Measurements from ENCODE around the gene PRKG1. TPM values are rescaled to one million over a fixed set of nuclear protein-coding genes. Genes with fewer than 3 reads are reported as not detected.

PRKG1 gene
- total RNA-seq, 2 experiments from 2014 or later: not detected

DNA sequence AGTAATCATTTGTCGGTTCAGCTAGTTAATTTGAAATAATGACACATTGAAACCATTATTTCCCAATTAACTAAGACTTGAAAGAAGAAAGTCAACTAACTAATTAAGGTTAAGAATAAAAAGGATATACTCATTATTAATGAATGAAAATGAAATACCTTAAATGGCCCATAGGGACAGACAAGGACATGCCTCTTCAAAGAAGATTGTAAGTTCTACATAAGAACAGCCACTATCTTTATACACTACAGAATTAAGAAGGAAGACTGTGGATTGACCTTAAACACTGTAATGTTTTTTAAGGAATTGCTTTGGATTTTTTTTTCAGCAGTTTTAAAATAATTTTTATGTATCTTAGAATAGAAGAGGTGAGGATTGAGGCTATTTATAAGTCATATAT lies 564.5 kb downstream of the PRKG1 start:
- H3K4me3 Mint-ChIP-seq: no peak overlapping the region
- no peaks in the 10 kb centered on the region for H3K36me3 Mint-ChIP-seq
- no peaks in the 10 kb centered on the region for H3K4me1 Mint-ChIP-seq
- H3K9me3 Mint-ChIP-seq (ENCODE audit: low read depth): no peaks in the 10 kb centered on the region
- CTCF ChIA-PET: no interaction called here
- H3K27ac Mint-ChIP-seq: no peak overlapping the region
- no peak for ATAC-seq
- peaks cover 7% of the 10 kb centered on the region for H3K27me3 Mint-ChIP-seq
- no peak for DNase-seq

DNA sequence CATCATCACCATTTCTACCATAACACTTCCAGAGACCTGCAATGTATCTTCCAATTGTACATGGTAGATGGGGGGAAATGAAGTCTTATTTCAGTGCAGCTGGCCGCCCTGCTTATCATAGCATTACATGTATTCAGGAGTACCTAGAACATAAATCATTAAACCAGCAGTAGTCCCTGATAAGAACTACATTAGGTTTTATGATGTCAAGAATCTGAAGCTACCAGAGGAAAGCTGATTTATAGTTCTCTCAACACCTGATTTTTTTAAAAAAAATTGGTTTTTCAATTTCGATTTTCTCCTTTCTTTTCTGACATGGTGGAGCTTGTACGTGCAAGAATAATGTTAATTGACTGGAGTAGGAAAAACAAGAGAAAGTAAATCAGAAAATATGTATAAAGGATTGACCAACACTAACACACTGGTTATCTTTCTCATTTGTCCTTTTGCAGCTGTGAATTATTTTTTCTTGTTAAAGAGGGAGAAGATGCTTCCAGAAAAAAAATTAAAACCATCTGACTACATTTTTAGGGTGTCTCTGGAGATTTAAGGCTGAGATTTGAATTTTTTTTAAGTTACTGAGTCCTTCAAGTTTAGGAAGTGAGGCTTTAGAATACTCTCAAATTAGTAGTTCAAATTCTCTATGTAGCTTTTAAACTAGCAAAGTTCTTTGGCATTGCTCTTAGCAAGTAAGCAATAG lies 566.0 kb downstream of the PRKG1 start:
- CTCF ChIA-PET: no interaction called here
- H3K4me1 Mint-ChIP-seq: no peaks in the 10 kb centered on the region
- no peaks in the 10 kb centered on the region for H3K9me3 Mint-ChIP-seq (ENCODE audit: low read depth)
- no peak overlapping the region for H3K4me3 Mint-ChIP-seq
- H3K36me3 Mint-ChIP-seq: no peaks in the 10 kb centered on the region
- peaks cover 6% of the 10 kb centered on the region for H3K27me3 Mint-ChIP-seq
- ATAC-seq: no peak
- no peak for DNase-seq
- H3K27ac Mint-ChIP-seq: no peak overlapping the region

DNA sequence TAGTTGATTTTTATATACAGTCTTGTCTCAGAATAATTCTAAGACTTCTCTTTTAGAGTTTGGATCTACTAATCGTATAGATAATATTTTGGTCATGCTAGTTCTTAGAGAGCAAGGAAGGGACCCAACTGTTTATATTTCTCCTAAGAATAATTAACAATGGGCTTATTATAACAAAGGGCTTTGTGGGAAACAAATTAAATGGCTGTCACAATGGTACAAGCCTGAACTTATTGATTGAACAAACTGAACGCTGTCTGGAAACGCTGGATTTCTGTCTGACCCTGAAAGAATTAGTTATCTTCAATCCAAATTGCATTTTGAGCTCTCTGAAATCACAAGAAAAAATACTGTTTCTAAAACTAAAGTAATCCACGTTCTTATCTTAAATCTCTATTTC lies 568.3 kb downstream of the PRKG1 start:
- H3K4me3 Mint-ChIP-seq: no peak overlapping the region
- H3K27ac Mint-ChIP-seq: no peak overlapping the region
- no peaks in the 10 kb centered on the region for H3K9me3 Mint-ChIP-seq (ENCODE audit: low read depth)
- no peak for ATAC-seq
- CTCF ChIA-PET: no interaction called here
- no peak for DNase-seq
- H3K36me3 Mint-ChIP-seq: no peaks in the 10 kb centered on the region
- peaks cover 6% of the 10 kb centered on the region for H3K27me3 Mint-ChIP-seq
- H3K4me1 Mint-ChIP-seq: no peaks in the 10 kb centered on the region

DNA sequence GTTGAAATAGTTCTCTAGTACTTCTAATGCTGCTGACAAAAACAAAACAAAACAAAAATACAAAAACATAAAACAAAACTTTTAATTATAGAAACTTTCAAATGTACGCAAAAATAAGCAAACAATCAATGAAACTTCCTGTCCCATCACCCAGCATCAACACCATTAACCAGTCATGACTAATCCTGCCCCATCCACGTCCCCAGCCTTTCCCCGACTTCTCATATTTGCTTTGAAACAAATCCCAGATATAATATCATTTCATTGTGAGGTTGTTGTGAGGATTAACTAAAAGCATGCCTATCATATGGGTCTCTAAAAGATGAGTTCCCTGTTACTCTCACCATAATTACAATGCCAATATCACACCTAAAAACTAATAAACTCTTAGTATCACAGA lies 569.4 kb downstream of the PRKG1 start:
- CTCF ChIA-PET: no interaction called here
- Mint-ChIP-seq H3K27me3 (peaks cover 6% of the 10 kb centered on the region), H3K27ac (no peak overlapping the region), H3K4me1 (no peaks in the 10 kb centered on the region), H3K36me3 (no peaks in the 10 kb centered on the region), H3K9me3 (ENCODE audit: low read depth) (no peaks in the 10 kb centered on the region), H3K4me3 (no peak overlapping the region)
- ATAC-seq (no peak), DNase-seq (no peak)

DNA sequence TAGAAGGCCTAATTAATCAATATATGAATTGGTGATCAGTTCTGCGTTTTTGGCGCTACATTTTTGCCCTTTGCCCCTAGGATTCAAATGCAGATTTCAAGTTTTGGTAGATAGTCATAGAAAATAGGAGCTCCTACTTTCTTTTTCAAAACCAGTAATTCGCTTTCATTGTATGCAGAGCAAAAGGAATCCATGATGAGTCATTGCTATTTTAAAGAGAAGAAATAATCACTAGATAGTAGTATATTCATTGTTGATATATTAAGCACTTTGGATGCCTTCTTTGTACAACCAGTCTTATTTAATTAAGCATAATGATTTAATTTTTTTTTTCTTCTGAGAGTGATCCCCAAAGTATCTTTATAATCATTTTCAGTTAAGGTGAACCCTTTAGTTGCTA lies 574.8 kb downstream of the PRKG1 start:
- H3K27me3 Mint-ChIP-seq: peaks cover 5% of the 10 kb centered on the region
- CTCF ChIA-PET: no interaction called here
- ATAC-seq (no peak), DNase-seq (no peak)
- H3K4me1 Mint-ChIP-seq: no peaks in the 10 kb centered on the region
- H3K9me3 Mint-ChIP-seq (ENCODE audit: low read depth): no peaks in the 10 kb centered on the region
- no peak overlapping the region for H3K27ac Mint-ChIP-seq
- H3K36me3 Mint-ChIP-seq: no peaks in the 10 kb centered on the region
- H3K4me3 Mint-ChIP-seq: no peak overlapping the region

DNA sequence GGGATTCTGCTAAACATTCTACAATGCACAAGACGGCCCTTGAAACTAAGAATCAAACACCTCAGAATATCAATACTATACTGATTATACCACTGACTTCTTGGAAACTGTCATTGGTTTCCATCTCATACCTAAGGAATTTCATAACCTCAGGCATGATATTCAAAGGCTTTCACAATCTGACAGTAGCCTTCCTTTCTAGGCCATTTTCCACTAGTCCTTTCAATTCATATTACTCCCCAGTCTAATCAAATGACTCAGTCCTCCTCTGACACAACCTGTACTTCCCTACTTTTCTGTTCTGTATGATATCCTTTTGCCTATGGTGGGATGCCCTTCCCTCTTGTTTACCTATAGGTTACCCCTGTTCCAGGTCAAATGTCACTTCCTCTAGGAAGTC lies 576.8 kb downstream of the PRKG1 start:
- Mint-ChIP-seq H3K9me3 (ENCODE audit: low read depth) (no peaks in the 10 kb centered on the region), H3K4me1 (no peaks in the 10 kb centered on the region), H3K4me3 (no peak overlapping the region), H3K27ac (no peak overlapping the region), H3K36me3 (no peaks in the 10 kb centered on the region), H3K27me3 (peaks cover 7% of the 10 kb centered on the region)
- DNase-seq (no peak), ATAC-seq (no peak)
- CTCF ChIA-PET: no interaction called here

DNA sequence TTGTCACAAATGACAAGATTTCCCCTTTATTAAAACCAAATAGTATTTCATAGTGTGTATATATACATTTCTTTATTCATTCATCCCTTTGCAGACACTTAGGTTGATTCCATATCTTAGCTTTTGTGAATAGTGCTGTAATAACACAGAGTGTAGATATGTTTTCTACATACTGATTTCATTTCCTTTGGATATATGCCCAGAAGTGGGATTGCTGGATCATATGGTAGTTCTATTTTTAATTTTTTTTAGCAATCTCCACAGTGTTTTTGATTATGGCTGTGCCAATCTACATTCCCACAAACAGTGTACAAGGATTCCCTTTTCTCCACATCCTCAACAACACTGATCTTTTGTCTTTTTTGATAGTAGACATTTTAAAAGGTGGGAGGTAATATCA lies 578.7 kb downstream of the PRKG1 start:
- Mint-ChIP-seq H3K9me3 (ENCODE audit: low read depth) (no peaks in the 10 kb centered on the region), H3K4me1 (no peaks in the 10 kb centered on the region), H3K27me3 (peaks cover 9% of the 10 kb centered on the region), H3K4me3 (no peak overlapping the region), H3K27ac (no peak overlapping the region), H3K36me3 (no peaks in the 10 kb centered on the region)
- ATAC-seq (no peak), DNase-seq (no peak)
- CTCF ChIA-PET: no interaction called here

DNA sequence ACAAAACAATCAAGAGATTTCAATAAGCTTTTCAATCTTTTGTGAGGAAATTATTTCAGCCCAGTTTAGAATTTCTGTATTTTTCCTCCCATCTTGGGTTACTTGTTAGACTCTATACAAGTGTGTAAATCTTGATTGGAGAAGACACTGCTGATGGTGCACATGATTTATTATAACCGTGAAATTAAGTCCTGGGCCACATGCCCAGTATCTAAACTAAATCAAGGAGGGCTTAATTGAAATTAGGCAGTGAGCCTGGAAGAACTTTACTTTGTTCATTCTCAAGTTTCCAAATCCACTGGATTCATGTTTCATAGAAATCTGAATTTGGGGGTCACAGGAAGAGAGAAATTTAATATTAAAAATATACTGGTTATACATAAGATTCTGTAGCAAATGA lies 580.6 kb downstream of the PRKG1 start:
- ATAC-seq (no peak), DNase-seq (no peak)
- CTCF ChIA-PET: no interaction called here
- no peak overlapping the region for H3K4me3 Mint-ChIP-seq
- no peak overlapping the region for H3K27ac Mint-ChIP-seq
- no peaks in the 10 kb centered on the region for H3K4me1 Mint-ChIP-seq
- peaks cover 15% of the 10 kb centered on the region for H3K27me3 Mint-ChIP-seq
- no peaks in the 10 kb centered on the region for H3K9me3 Mint-ChIP-seq (ENCODE audit: low read depth)
- H3K36me3 Mint-ChIP-seq: no peaks in the 10 kb centered on the region

DNA sequence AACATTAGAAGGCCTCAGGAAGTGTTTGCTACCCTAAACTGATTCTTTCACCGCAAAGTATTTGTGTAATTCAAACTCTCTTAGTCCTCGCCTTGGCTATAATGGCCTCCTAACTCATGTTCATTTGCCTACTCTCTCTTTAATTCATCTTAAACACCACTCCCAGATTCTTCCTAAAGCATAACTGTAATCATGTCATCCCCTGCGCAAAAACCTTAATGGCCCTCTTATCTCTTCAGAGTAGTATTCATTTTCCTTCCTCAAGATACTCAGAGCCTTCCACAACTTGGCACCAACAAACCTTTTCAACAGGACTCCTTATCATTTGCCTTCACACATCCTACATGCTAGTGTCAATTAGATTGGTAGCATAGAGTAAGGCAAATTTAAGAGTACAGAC lies 582.2 kb downstream of the PRKG1 start:
- no peaks in the 10 kb centered on the region for H3K4me1 Mint-ChIP-seq
- no peak for DNase-seq
- H3K36me3 Mint-ChIP-seq: no peaks in the 10 kb centered on the region
- no peak overlapping the region for H3K27ac Mint-ChIP-seq
- no peak overlapping the region for H3K4me3 Mint-ChIP-seq
- ATAC-seq: no peak
- H3K9me3 Mint-ChIP-seq (ENCODE audit: low read depth): no peaks in the 10 kb centered on the region
- CTCF ChIA-PET: no interaction called here
- H3K27me3 Mint-ChIP-seq: peaks cover 17% of the 10 kb centered on the region

DNA sequence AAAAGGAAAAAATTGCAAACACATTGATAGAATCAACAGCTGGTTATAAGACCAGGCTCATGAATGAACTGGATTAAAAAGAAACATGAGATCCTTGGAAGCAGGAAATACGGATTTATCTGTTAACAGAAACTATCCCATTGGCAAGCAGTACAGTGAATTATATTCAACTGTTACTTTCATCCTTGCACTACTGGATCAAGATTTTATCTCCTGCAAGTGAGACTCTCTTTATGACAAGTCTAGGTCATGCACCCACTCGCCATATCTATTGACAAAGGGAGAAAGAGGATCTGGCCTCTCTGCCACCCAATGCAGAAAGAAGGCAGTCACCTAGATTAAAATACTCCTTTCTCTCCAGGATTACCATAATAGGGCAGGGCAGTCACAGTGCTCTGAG lies 583.7 kb downstream of the PRKG1 start:
- Mint-ChIP-seq H3K4me3 (no peak overlapping the region), H3K4me1 (no peaks in the 10 kb centered on the region), H3K36me3 (no peaks in the 10 kb centered on the region), H3K9me3 (ENCODE audit: low read depth) (no peaks in the 10 kb centered on the region), H3K27me3 (peaks cover 14% of the 10 kb centered on the region), H3K27ac (no peak overlapping the region)
- DNase-seq: no peak
- CTCF ChIA-PET: no interaction called here
- no peak for ATAC-seq

DNA sequence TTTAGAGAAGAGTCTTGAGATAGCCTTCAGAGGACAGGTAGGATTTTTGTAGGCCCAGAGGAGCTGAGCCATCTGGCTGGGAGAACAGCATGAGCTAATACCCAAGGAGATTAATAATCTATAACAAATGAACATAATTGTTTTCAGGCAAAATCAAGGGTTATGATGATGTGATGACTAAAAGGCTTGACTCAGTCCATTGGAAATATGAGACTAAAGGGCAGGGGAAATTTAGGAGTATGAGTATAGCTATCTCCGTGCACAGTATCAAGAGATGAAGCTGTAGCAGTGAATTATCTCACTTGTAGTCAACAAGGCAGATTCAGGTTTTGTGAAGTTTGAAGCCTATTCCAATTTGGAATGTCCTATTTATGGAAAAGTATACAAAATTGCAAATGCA lies 585.1 kb downstream of the PRKG1 start:
- Mint-ChIP-seq H3K27me3 (peaks cover 11% of the 10 kb centered on the region), H3K27ac (no peak overlapping the region), H3K4me1 (no peaks in the 10 kb centered on the region), H3K36me3 (no peaks in the 10 kb centered on the region), H3K9me3 (ENCODE audit: low read depth) (no peaks in the 10 kb centered on the region), H3K4me3 (no peak overlapping the region)
- ATAC-seq (no peak), DNase-seq (no peak)
- CTCF ChIA-PET: no interaction called here

DNA sequence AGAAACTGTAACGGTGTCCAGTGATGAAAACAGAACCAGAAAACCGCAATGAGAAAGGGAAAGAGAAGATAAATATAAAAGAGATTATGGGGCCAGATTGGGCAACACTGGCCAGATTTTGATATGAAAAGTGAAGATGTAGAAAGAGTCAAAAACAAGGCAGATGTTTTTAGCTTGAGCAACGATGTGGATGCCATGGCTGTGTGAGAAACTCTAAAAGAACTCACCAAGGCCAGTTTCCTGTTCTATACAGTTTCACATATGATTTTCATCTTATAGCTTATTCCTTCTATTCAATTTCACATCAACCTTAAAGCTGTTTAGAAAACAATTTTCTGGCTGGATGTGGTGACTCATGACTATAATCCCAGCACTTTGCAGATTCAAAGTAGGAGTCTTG lies 588.8 kb downstream of the PRKG1 start:
- ATAC-seq (no peak), DNase-seq (no peak)
- Mint-ChIP-seq H3K27ac (no peak overlapping the region), H3K9me3 (ENCODE audit: low read depth) (no peaks in the 10 kb centered on the region), H3K4me3 (no peak overlapping the region), H3K36me3 (no peaks in the 10 kb centered on the region), H3K27me3 (peaks cover 19% of the 10 kb centered on the region), H3K4me1 (no peaks in the 10 kb centered on the region)
- CTCF ChIA-PET: no interaction called here

DNA sequence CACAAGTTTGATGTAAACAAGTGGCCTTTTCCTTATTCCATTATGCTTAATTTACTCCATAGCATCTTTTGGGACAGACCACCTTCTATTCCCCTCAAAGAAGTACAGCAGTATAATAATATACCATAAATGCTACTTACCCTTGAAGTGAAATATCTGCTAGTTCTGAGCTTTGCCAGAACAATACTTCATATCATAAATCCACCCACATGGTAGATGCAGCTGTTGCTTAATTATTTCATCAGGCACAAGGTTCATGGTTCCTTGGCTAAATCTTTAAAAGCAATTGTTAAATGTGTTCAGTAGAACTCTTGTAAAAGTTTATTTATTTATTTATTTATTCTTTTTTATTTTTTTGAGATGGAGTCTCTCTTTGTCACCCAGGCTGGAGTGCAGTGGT lies 592.2 kb downstream of the PRKG1 start:
- no peaks in the 10 kb centered on the region for H3K9me3 Mint-ChIP-seq (ENCODE audit: low read depth)
- H3K36me3 Mint-ChIP-seq: no peaks in the 10 kb centered on the region
- H3K27me3 Mint-ChIP-seq: peaks cover 12% of the 10 kb centered on the region
- no peak overlapping the region for H3K4me3 Mint-ChIP-seq
- no peaks in the 10 kb centered on the region for H3K4me1 Mint-ChIP-seq
- DNase-seq (no peak), ATAC-seq (no peak)
- no peak overlapping the region for H3K27ac Mint-ChIP-seq
- CTCF ChIA-PET: no interaction called here

DNA sequence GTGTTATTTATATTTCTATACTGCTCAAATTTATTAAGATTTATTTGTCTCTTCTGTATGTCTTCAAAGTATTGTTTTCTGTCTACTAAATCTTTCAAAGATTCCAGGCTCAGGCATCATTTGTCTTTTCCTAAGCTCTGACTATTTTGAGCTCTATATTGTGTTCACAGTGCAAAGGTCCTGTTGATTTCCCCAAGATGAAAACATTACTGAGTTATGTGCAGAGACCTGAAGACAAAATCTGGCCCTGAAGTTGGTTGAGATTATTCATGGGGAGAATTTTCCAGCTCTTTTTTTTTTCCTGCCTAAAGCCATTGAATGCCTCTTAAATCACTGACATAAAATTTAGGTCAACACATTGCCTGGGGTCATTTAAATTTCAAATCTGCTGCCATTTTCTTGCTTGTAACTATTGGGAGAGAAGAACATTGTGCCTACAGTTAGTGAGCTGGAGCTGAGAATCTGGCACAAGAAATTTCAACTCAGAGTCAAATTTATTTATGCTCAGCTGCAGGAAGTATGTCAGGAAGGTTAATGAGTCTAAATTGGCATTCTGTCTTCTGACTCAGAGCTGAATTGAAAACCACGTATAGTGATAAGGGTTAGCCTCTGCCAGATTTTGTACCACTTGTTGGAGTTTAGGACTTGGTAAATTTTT lies 593.5 kb downstream of the PRKG1 start:
- DNase-seq (no peak), ATAC-seq (no peak)
- H3K4me1 Mint-ChIP-seq: no peaks in the 10 kb centered on the region
- no peaks in the 10 kb centered on the region for H3K36me3 Mint-ChIP-seq
- no peak overlapping the region for H3K27ac Mint-ChIP-seq
- peaks cover 12% of the 10 kb centered on the region for H3K27me3 Mint-ChIP-seq
- H3K4me3 Mint-ChIP-seq: no peak overlapping the region
- peaks cover 2% of the 10 kb centered on the region for H3K9me3 Mint-ChIP-seq (ENCODE audit: low read depth)
- CTCF ChIA-PET: interaction anchor here (0.7 kb wide), 1 partner anchor 281 kb away, joined by 3 read pairs; no protein-coding TSS in a partner anchor

DNA sequence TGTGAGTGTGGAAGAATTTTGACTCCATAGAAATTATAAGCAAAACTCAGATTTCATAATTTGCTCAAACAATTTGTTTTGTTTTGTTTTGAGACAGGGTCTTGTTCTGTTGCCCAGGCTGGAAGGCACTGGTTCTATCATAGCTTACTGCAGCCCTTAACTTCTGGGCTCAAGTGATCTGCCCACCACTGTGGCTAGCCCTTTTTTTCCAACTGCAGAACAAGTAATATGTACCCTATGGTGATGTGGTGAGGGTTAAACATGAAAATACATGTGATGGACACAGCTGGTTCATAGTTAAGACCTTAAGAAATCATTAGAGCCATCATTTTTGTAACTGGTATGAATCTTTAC lies 594.0 kb downstream of the PRKG1 start:
- no peak for DNase-seq
- Mint-ChIP-seq H3K9me3 (ENCODE audit: low read depth) (peaks cover 2% of the 10 kb centered on the region), H3K27me3 (peaks cover 14% of the 10 kb centered on the region), H3K27ac (no peak overlapping the region), H3K4me3 (no peak overlapping the region), H3K36me3 (no peaks in the 10 kb centered on the region), H3K4me1 (no peaks in the 10 kb centered on the region)
- CTCF ChIA-PET: no interaction called here
- no peak for ATAC-seq

All from activated CD8-positive, alpha-beta memory T cell treated with anti-CD3 and anti-CD28 coated beads, Interleukin-2, amount 10 ng/mL, durations not matched to agents 7 days and 5 days (primary cell).